Testis (tissue), 3 donors: ENCODE data around the gene TMEM11. TPM values are rescaled to one million over a fixed set of nuclear protein-coding genes. Genes with fewer than 3 reads are reported as not detected.
"Not testable (repeated sequence)": the region's sequence is repeated elsewhere in the genome, so short reads cannot be mapped to it uniquely, and the experiment has no call there.

Source experiments
- DNase-seq: peaks from one replicate; pipeline ENCODE4 v3.0.0-alpha.2; 2019
- H3K27ac ChIP-seq, 2 donors: fragments of 200-600 bp; sonication (generic); one replicate each; pipeline ENCODE4 v1.5.1; 2019
- H3K27me3 ChIP-seq: fragments of 200-600 bp; sonication (generic); one replicate; pipeline ENCODE4 v1.5.1; 2019
- H3K36me3 ChIP-seq: fragments of 200-600 bp; sonication (generic); one replicate; pipeline ENCODE4 v1.5.1; 2017; ENCODE audit warnings: low read depth; ENCODE audit errors: missing control alignments
- H3K4me1 ChIP-seq: fragments of 200-600 bp; sonication (generic); one replicate; pipeline ENCODE4 v1.5.1; 2019
- H3K4me3 ChIP-seq, 2 donors: fragments of 200-600 bp; sonication (generic); one replicate each; pipeline ENCODE4 v1.5.1; 2017 to 2019
- H3K9me3 ChIP-seq: fragments of 200-600 bp; sonication (generic); one replicate; pipeline ENCODE4 v1.5.1; 2017
- CTCF ChIP-seq, 3 experiments: fragments of 450-650 bp in 2 of 3; fragments of 200-600 bp in 1 of 3; sonication (generic) in 1 of 3; IDR thresholded peaks; one replicate each; pipeline ENCODE4 v1.5.1; 2016 to 2019; ENCODE audit warnings: antibody characterized with exemption in 3 of 3, mild to moderate bottlenecking in 2 of 3, moderate library complexity in 1 of 3
- POLR2A ChIP-seq: fragments of 450-650 bp; IDR thresholded peaks from one replicate; pipeline ENCODE4 v1.6.1; 2017; ENCODE audit warnings: antibody characterized with exemption, mild to moderate bottlenecking, moderate library complexity
- whole genome bisulfite sequencing, 2 donors: methylation state at CpG; one replicate each; pipeline ENCODE4 v1.1.5; 2018; 5-methylcytosine and 5-hydroxymethylcytosine counted together
- intact Hi-C: fragments of 100-400 bp; cut with DNase I; formaldehyde crosslinking; loops from one replicate; pipeline ENCODE4 v1.15.1; 2023; ENCODE audit warnings: low total_unique reads
- polyA plus RNA-seq: library from polyadenylated mRNA; stranded (reverse); fragments of 350-450 nt; fragmentation: Illumina TruSeq; extraction: RNeasy Lipid Tissue Mini Kit (QIAGEN cat#74804); gene quantifications from one replicate; pipeline ENCODE4 v1.2.3, GENCODE V29; 2014; ENCODE audit warnings: low read depth, low replicate concordance; ENCODE audit not compliant: insufficient read depth
- total RNA-seq, 2 donors: library from RNA; depleted of rRNA; stranded (reverse); fragments of >200 nt; gene quantifications; one replicate each; pipeline ENCODE4 v1.2.3, GENCODE V29; 2016

Gene TMEM11
- total and polyA plus RNA-seq, 3 donors from 2014 or later: 38.9 to 55.2 (median 53.4) TPM

DNA sequence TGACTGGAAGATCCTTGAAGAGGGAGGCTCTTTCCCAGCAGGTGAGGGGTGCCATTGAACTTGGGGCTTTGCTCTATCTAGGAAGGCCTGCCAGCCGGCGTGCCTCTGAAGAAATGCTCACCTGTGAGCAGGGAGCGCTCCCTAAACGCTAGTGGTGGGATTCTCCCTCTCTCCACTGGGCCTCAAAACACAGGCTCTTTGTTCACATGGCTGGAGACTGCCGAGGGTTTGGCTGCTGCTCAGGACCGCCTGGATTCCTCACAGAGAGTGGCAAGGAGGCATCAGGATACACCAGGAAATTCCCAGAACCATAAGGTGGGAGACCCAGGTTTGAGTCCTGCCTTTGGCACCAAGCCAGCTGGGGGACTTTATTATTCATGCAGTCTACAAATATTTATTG lies 17.6 kb upstream of the TMEM11 start:
- no peak overlapping the region for H3K4me3 ChIP-seq
- no peak overlapping the region for H3K27ac ChIP-seq
- 66 to 96% methylated on average over 3 to 6 of the region's 6 CpGs for whole genome bisulfite sequencing, 2 donors
- TF ChIP-seq CTCF (IDR thresholded peaks at IDR 0.05) (no peak), POLR2A (no peak)
- H3K36me3 ChIP-seq: no peaks in the 10 kb centered on the region
- no peaks in the 10 kb centered on the region for H3K9me3 ChIP-seq
- H3K27me3 ChIP-seq: no peaks in the 10 kb centered on the region
- intact Hi-C loops: no loop called here
- no peaks in the 10 kb centered on the region for H3K4me1 ChIP-seq
- DNase-seq: no peak

DNA sequence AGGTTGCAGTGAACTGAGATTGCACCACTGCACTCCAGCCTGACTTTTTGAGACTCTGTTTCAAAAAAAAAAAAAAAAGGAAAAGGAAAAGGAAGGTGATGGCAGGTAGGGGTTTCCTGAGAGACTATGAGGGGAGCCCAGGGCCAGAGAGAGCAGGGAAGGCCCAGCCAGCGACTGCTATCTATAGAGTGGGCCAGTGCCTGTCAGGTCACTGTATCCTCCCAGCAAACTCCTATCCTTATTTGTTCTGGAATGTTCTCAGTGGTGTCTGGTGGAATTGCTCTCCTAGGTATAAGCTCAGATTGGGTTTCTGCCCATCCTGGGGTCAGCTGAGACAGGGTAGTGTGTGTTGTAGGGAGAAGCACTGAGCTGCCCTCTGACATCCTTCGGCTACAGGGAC lies 14.9 kb upstream of the TMEM11 start:
- DNase-seq: no peak
- TF ChIP-seq CTCF (IDR thresholded peaks at IDR 0.05) (no peak), POLR2A (no peak)
- H3K27ac ChIP-seq: no peak overlapping the region

DNA sequence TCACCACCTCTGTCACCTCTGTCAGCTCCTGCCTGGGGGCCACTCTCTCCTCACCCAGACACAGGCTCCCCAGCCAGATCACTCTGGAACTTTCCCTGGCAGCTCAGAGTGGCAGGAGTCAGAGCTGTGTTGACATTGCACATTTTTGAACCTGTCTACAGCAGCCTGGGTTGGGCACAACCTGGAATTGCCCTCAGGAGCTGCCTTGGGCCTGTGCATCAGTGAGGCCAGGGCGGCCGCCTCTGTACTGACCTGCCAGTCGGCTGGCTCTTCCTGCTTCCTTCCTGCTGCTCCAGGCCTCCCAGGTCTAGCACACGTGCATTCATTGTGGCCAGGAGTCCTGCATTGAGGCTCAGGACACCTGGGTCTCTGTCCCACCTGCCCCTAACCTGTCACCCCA lies 14.2 kb upstream of the TMEM11 start:
- Histone ChIP-seq H3K4me3 (no peak overlapping the region), H3K27ac (no peak overlapping the region), H3K9me3 (no peaks in the 10 kb centered on the region), H3K27me3 (no peaks in the 10 kb centered on the region), H3K36me3 (no peaks in the 10 kb centered on the region), H3K4me1 (no peaks in the 10 kb centered on the region)
- no peak for TF ChIP-seq CTCF (IDR thresholded peaks at IDR 0.05)
- no peak for TF ChIP-seq POLR2A
- 84 to 85% methylated on average over 4 of the region's 4 CpGs for WGBS, 2 donors
- no peak for DNase-seq
- intact Hi-C loops: no loop called here

More for the DNA sequence above, 14.9 kb upstream of the TMEM11 start:
- Histone ChIP-seq H3K4me1 (no peaks in the 10 kb centered on the region), H3K27me3 (no peaks in the 10 kb centered on the region), H3K9me3 (no peaks in the 10 kb centered on the region), H3K4me3 (no peak overlapping the region), H3K36me3 (no peaks in the 10 kb centered on the region)
- intact Hi-C loops: no loop called here
- 72 to 80% methylated on average over 2 of the region's 2 CpGs for WGBS, 2 donors

DNA sequence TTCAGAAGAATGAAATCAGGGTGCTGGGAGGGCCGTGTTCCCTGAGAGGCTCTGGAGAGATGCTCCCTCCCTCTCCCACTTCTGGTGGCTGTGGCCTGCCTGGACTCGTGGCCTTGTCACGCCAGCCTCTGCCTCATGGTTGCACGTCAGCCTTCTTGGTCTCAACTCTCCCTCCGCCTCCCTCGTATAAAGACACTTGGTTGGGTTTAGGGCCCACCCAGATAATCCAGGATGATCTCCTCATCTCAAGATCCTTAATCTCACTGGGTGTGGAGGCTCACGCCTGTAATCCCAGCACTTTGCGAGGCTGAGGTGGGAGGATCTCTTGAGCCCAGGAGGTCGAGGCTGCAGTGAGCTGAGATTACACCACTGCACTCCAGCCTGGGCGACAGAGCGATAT lies 13.3 kb upstream of the TMEM11 start:
- H3K9me3 ChIP-seq, intact Hi-C loops, H3K27ac ChIP-seq, H3K36me3 ChIP-seq, H3K27me3 ChIP-seq, H3K4me1 ChIP-seq, DNase-seq, H3K4me3 ChIP-seq: not testable (repeated sequence)
- WGBS, 2 donors: 89% methylated on average over 11 of the region's 11 CpGs

DNA sequence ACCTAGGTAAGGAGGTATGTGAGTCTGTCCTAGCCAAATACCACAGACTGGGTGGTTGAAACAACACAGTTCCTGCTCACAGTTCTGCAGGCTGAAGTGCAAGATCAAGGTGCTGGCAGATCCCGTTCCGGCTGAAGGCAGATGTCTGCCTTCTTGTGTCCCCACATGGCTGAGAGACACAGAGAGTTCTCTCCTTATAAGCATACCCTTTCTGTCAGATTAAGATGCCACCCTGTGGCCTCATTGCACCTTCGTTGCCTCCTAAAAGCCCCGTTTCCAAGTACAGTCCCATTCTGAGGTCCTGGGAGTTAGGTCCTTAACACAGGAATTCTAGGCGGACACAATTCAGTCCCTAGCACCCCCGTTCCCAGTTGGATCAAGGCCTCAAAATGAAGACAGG lies 9.1 kb upstream of the TMEM11 start:
- no peak for DNase-seq
- no peaks in the 10 kb centered on the region for H3K9me3 ChIP-seq

More for the DNA sequence above, 9.1 kb upstream of the TMEM11 start:
- Histone ChIP-seq H3K4me3 (no peak overlapping the region), H3K27ac (no peak overlapping the region), H3K27me3 (no peaks in the 10 kb centered on the region), H3K4me1 (no peaks in the 10 kb centered on the region), H3K36me3 (no peaks in the 10 kb centered on the region)
- TF ChIP-seq CTCF (IDR thresholded peaks at IDR 0.05) (no peak), POLR2A (no peak)
- intact Hi-C loops: no loop called here
- 88 to 96% methylated on average over 6 of the region's 6 CpGs for WGBS, 2 donors
